Suppressor macrophage treated with lipopolysaccharide for 1 hour (primary cell): Measurements from ENCODE around the gene CHST14.
"Not testable (repeated sequence)": the region's sequence is repeated elsewhere in the genome, so short reads cannot be mapped to it uniquely, and the experiment has no call there.

Experiments
- DNase-seq, 3 donors: peaks; one replicate each; pipeline ENCODE4 v3.0.0-alpha.2; 2020 to 2022

CHST14 gene

GRCh38 chr15:40441565-40442531, 28.9 kb upstream of the CHST14 start:
- DNase-seq, result peak in 1 of 3 donors; percentile 61

- no peak for DNase-seq
Observed at GRCh38 chr15:40443255-40443654, 27.5 kb upstream of the CHST14 start.

- DNase-seq, result no peak
Observed at GRCh38 chr15:40443846-40444245, 26.9 kb upstream of the CHST14 start.

- DNase-seq, result no peak
Observed at GRCh38 chr15:40444736-40445135, 26.0 kb upstream of the CHST14 start.

- DNase-seq, result no peak
Observed at GRCh38 chr15:40445421-40445922, 25.3 kb upstream of the CHST14 start.

GRCh38 chr15:40446144-40446543, 24.6 kb upstream of the CHST14 start:
- DNase-seq, result no peak

GRCh38 chr15:40448354-40448753, 22.4 kb upstream of the CHST14 start:
- DNase-seq, result no peak

- DNase-seq, result no peak
Observed at GRCh38 chr15:40449275-40449674, 21.5 kb upstream of the CHST14 start.

GRCh38 chr15:40450047-40450446, 20.7 kb upstream of the CHST14 start:
- DNase-seq, result no peak

GRCh38 chr15:40451527-40452158, 19.1 kb upstream of the CHST14 start:
- DNase-seq, result no peak

- DNase-seq, result no peak
Observed at GRCh38 chr15:40452296-40453090, 18.3 kb upstream of the CHST14 start.

- DNase-seq, result not testable (repeated sequence)
Observed at GRCh38 chr15:40453941-40454340, 16.8 kb upstream of the CHST14 start.

- DNase-seq, result peak; percentile 63 to 64 (median 63)
Observed at GRCh38 chr15:40454904-40455391, 15.8 kb upstream of the CHST14 start.

GRCh38 chr15:40456299-40456712, 14.5 kb upstream of the CHST14 start:
- DNase-seq, result no peak

GRCh38 chr15:40456738-40457137, 14.0 kb upstream of the CHST14 start:
- DNase-seq, result peak in 1 of 3 donors; percentile 27

GRCh38 chr15:40458495-40459371, 12.1 kb upstream of the CHST14 start:
- DNase-seq, result no peak

GRCh38 chr15:40459391-40460015, 11.3 kb upstream of the CHST14 start:
- DNase-seq, result no peak

GRCh38 chr15:40460404-40460803, 10.4 kb upstream of the CHST14 start:
- DNase-seq, result no peak

GRCh38 chr15:40461958-40462357, 8.8 kb upstream of the CHST14 start:
- DNase-seq, result no peak

GRCh38 chr15:40463279-40463678, 7.5 kb upstream of the CHST14 start:
- DNase-seq, result no peak

GRCh38 chr15:40463886-40464545, 6.8 kb upstream of the CHST14 start:
- no peak for DNase-seq
